ENCODE data around the gene PKIG.

PKIG gene

DNA sequence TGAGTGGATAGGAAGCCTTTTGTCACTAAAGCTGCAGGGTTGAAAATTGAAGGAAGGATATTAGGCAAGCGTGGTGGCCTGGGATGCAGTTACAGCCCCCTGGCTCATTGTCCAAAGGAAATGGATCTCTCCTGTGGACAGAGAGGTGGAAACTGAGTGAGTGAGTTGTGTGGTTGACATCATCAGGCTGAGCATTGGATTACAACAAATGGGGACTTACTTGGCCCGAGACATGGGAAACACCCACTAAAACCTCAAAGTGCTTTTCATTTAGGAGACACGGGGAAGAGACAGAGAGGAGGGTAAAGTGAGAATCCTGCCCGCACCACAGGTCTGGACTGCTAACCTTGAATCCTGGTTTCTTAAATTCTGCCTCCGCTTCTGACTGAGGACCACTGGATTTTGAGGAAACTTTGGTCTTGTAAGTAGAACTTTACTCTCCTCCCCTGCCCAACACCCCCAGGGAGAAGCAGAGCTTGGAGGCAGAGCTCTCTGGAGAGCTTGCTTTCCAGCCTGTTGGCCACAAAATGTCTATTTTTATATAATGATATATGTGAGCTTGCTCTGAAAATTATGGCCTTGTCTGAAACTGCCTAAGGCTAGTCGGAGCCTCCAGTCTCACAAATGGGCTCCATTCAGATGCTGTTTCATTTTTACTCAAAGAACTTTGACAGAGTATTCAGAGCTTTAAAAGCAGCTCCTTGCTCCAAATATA is at the start of gene PKIG:
PKIG (plus strand) TSS at position 269 of the 715 bp plus-strand sequence. CDS start 31,978 bp downstream, outside the sequence.
- DNase-seq (ENCODE audit: low read depth) = peak; percentile 84
- Histone ChIP-seq H3K9me3 (ENCODE audit: control insufficient read depth, low read length) (no peaks in the 10 kb centered on the region), H3K4me3 (ENCODE audit: low read length) (peak within 1 kb of the TSS; percentile 86), H3K9ac (ENCODE audit: low read length) (peak within 1 kb of the TSS; percentile 86), H3K36me3 (ENCODE audit: control insufficient read depth, insufficient read depth, low read length, severe bottlenecking) (no peaks in the 10 kb centered on the region), H3K4me1 (ENCODE audit: control insufficient read depth, insufficient read depth, low read length) (peaks cover 52% of the 10 kb centered on the region), H3K27me3 (replicated peaks; ENCODE audit: control insufficient read depth, insufficient read depth, low read length) (no peaks in the 10 kb centered on the region)

GRCh38 chr20:44532981-44533331 is 49.4 kb upstream of the PKIG start:
- H3K27me3 ChIP-seq (replicated peaks; ENCODE audit: control insufficient read depth, insufficient read depth, low read length) = no peaks in the 10 kb centered on the region
- peak overlapping the region; percentile 91 for H3K4me3 ChIP-seq (ENCODE audit: low read length)
- H3K36me3 ChIP-seq (ENCODE audit: control insufficient read depth, insufficient read depth, low read length, severe bottlenecking) = no peaks in the 10 kb centered on the region
- no peaks in the 10 kb centered on the region for H3K9me3 ChIP-seq (ENCODE audit: control insufficient read depth, low read length)
- peaks cover 15% of the 10 kb centered on the region for H3K4me1 ChIP-seq (ENCODE audit: control insufficient read depth, insufficient read depth, low read length)
- peak overlapping the region; percentile 93 for H3K9ac ChIP-seq (ENCODE audit: low read length)
- DNase-seq (ENCODE audit: low read depth) = peak; percentile 51

DNA sequence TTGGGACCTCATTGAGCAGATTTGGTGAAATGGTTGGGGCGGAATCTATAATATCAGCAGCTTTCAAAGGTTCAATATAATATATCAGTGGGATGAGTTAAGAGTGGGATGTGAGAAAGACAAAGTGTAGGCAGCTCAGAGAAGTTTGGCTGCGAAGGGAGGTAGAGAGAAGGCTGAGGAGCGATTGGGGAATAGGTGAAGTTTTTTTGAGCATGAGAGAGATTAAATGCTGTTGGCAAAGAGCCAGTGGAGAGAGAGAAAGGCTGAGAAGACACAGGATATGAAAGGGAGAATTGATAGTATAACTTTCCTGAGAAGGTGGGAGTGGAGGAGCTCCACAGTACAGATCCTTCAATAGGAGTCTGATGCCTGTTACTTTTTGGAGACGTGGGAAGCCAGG is 48.5 kb upstream of the PKIG start:
- Histone ChIP-seq H3K27me3 (replicated peaks; ENCODE audit: control insufficient read depth, insufficient read depth, low read length) (no peaks in the 10 kb centered on the region), H3K4me1 (ENCODE audit: control insufficient read depth, insufficient read depth, low read length) (peaks cover 15% of the 10 kb centered on the region), H3K9ac (ENCODE audit: low read length) (no peak overlapping the region), H3K9me3 (ENCODE audit: control insufficient read depth, low read length) (no peaks in the 10 kb centered on the region), H3K36me3 (ENCODE audit: control insufficient read depth, insufficient read depth, low read length, severe bottlenecking) (no peaks in the 10 kb centered on the region), H3K4me3 (ENCODE audit: low read length) (no peak overlapping the region)
- DNase-seq (ENCODE audit: low read depth) = no peak

DNA sequence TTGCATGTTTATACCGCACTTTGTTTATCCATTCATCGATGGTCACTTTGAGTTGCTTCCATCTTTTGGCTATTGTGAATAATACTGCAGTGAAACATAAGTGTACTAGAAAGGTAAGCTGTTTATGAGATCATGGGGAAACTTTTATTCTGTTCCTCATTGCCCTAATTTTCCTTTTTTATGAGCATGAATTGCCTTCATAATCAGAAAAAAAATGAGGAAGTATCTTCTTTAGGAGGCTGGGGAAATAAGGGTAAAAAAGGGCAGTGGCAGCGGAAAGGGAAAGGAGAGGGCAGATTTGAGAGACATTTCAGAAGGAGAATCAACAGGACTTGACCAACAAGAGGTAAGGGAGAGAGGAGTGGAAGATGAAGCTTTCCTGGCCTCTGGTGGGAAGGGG is 46.2 kb upstream of the PKIG start:
- DNase-seq (ENCODE audit: low read depth) = no peak
- H3K4me3 ChIP-seq (ENCODE audit: low read length) = no peak overlapping the region
- H3K4me1 ChIP-seq (ENCODE audit: control insufficient read depth, insufficient read depth, low read length) = peaks cover 21% of the 10 kb centered on the region
- no peaks in the 10 kb centered on the region for H3K27me3 ChIP-seq (replicated peaks; ENCODE audit: control insufficient read depth, insufficient read depth, low read length)
- no peaks in the 10 kb centered on the region for H3K9me3 ChIP-seq (ENCODE audit: control insufficient read depth, low read length)
- H3K9ac ChIP-seq (ENCODE audit: low read length) = no peak overlapping the region
- no peaks in the 10 kb centered on the region for H3K36me3 ChIP-seq (ENCODE audit: control insufficient read depth, insufficient read depth, low read length, severe bottlenecking)

DNA sequence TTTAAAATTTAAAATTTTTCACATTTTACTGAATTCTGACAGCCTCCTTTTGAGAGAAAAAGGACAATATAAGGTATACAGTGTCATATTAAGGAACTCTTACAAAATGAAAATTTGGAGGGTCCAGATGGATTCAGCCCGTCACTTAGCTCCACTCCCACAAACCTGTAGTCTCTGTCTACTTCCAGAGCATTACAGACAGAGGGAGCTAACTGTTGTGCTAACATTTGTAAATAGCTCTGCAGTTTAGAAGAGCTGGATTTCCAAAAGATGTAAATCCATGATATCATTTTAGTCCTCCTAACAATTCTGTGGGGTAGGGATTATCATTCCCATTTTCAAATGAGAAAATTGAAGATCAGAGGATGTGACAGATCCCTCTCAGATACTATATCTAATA is 44.4 kb upstream of the PKIG start:
- peaks cover 22% of the 10 kb centered on the region for H3K4me1 ChIP-seq (ENCODE audit: control insufficient read depth, insufficient read depth, low read length)
- no peak overlapping the region for H3K9ac ChIP-seq (ENCODE audit: low read length)
- H3K9me3 ChIP-seq (ENCODE audit: control insufficient read depth, low read length) = no peaks in the 10 kb centered on the region
- no peaks in the 10 kb centered on the region for H3K27me3 ChIP-seq (replicated peaks; ENCODE audit: control insufficient read depth, insufficient read depth, low read length)
- no peak overlapping the region for H3K4me3 ChIP-seq (ENCODE audit: low read length)
- DNase-seq (ENCODE audit: low read depth) = peak; percentile 41
- no peaks in the 10 kb centered on the region for H3K36me3 ChIP-seq (ENCODE audit: control insufficient read depth, insufficient read depth, low read length, severe bottlenecking)

DNA sequence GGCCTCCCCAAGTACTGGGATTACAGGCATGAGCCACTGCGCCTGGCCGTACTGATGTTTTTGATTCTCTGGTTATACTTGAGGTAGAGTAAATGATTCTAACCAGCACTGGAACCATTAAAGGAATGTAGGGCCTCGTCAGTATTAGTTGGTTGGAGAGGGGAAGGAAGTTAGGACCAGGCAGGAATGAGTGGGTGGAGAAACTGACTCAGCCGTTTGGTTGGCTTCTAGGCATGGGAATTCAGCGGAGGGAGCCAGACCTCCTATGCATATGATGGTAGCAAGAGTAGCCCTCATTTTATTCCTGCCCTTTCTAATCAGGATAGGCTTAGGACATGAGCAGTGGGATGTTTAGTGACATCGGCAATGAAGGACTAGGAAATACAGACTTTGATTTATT is 41.5 kb upstream of the PKIG start:
- DNase-seq (ENCODE audit: low read depth) = peak; percentile 39
- no peak overlapping the region for H3K4me3 ChIP-seq (ENCODE audit: low read length)
- no peaks in the 10 kb centered on the region for H3K9me3 ChIP-seq (ENCODE audit: control insufficient read depth, low read length)
- H3K9ac ChIP-seq (ENCODE audit: low read length) = no peak overlapping the region
- H3K27me3 ChIP-seq (replicated peaks; ENCODE audit: control insufficient read depth, insufficient read depth, low read length) = no peaks in the 10 kb centered on the region
- no peaks in the 10 kb centered on the region for H3K36me3 ChIP-seq (ENCODE audit: control insufficient read depth, insufficient read depth, low read length, severe bottlenecking)
- peaks cover 24% of the 10 kb centered on the region for H3K4me1 ChIP-seq (ENCODE audit: control insufficient read depth, insufficient read depth, low read length)

DNA sequence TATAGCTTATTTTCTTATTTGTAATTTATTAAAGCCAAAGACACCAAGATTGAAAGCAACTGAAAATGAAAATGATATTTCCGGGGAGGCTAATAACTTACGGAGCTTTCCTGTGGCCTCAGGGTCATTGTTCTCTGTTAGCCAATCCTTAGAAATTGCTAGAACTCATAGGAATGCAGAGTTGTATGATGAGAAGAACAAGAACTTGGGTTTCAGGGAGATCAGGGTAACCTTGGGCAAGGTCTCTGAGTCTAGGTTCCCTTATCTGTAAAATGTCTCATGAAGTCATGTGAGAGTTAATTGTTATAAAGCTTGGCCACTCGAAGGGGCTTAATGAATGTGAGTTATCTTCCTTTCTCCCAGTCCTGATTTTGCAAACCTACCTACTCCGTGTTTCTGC is 40.4 kb upstream of the PKIG start:
- Histone ChIP-seq H3K27me3 (replicated peaks; ENCODE audit: control insufficient read depth, insufficient read depth, low read length) (no peaks in the 10 kb centered on the region), H3K9ac (ENCODE audit: low read length) (peak overlapping the region; percentile 23), H3K4me1 (ENCODE audit: control insufficient read depth, insufficient read depth, low read length) (peaks cover 24% of the 10 kb centered on the region), H3K36me3 (ENCODE audit: control insufficient read depth, insufficient read depth, low read length, severe bottlenecking) (no peaks in the 10 kb centered on the region), H3K9me3 (ENCODE audit: control insufficient read depth, low read length) (no peaks in the 10 kb centered on the region), H3K4me3 (ENCODE audit: low read length) (peak overlapping the region; percentile 44)
- no peak for DNase-seq (ENCODE audit: low read depth)

GRCh38 chr20:44542890-44543289 is 39.5 kb upstream of the PKIG start:
- no peaks in the 10 kb centered on the region for H3K36me3 ChIP-seq (ENCODE audit: control insufficient read depth, insufficient read depth, low read length, severe bottlenecking)
- no peak overlapping the region for H3K9ac ChIP-seq (ENCODE audit: low read length)
- no peak overlapping the region for H3K4me3 ChIP-seq (ENCODE audit: low read length)
- no peaks in the 10 kb centered on the region for H3K27me3 ChIP-seq (replicated peaks; ENCODE audit: control insufficient read depth, insufficient read depth, low read length)
- peaks cover 25% of the 10 kb centered on the region for H3K4me1 ChIP-seq (ENCODE audit: control insufficient read depth, insufficient read depth, low read length)
- no peak for DNase-seq (ENCODE audit: low read depth)
- no peaks in the 10 kb centered on the region for H3K9me3 ChIP-seq (ENCODE audit: control insufficient read depth, low read length)

GRCh38 chr20:44543358-44543757 is 39.0 kb upstream of the PKIG start:
- no peak for DNase-seq (ENCODE audit: low read depth)
- Histone ChIP-seq H3K9ac (ENCODE audit: low read length) (no peak overlapping the region), H3K27me3 (replicated peaks; ENCODE audit: control insufficient read depth, insufficient read depth, low read length) (no peaks in the 10 kb centered on the region), H3K4me1 (ENCODE audit: control insufficient read depth, insufficient read depth, low read length) (peaks cover 29% of the 10 kb centered on the region), H3K9me3 (ENCODE audit: control insufficient read depth, low read length) (no peaks in the 10 kb centered on the region), H3K4me3 (ENCODE audit: low read length) (no peak overlapping the region), H3K36me3 (ENCODE audit: control insufficient read depth, insufficient read depth, low read length, severe bottlenecking) (no peaks in the 10 kb centered on the region)

- DNase-seq (ENCODE audit: low read depth) = no peak
- Histone ChIP-seq H3K9ac (ENCODE audit: low read length) (no peak overlapping the region), H3K36me3 (ENCODE audit: control insufficient read depth, insufficient read depth, low read length, severe bottlenecking) (no peaks in the 10 kb centered on the region), H3K27me3 (replicated peaks; ENCODE audit: control insufficient read depth, insufficient read depth, low read length) (no peaks in the 10 kb centered on the region), H3K9me3 (ENCODE audit: control insufficient read depth, low read length) (no peaks in the 10 kb centered on the region), H3K4me3 (ENCODE audit: low read length) (no peak overlapping the region), H3K4me1 (ENCODE audit: control insufficient read depth, insufficient read depth, low read length) (peaks cover 38% of the 10 kb centered on the region)
Observed at GRCh38 chr20:44544263-44544662, 38.1 kb upstream of the PKIG start.

GRCh38 chr20:44547419-44547818 is 35.0 kb upstream of the PKIG start:
- no peak for DNase-seq (ENCODE audit: low read depth)
- H3K4me1 ChIP-seq (ENCODE audit: control insufficient read depth, insufficient read depth, low read length) = peaks cover 28% of the 10 kb centered on the region
- no peaks in the 10 kb centered on the region for H3K9me3 ChIP-seq (ENCODE audit: control insufficient read depth, low read length)
- no peaks in the 10 kb centered on the region for H3K27me3 ChIP-seq (replicated peaks; ENCODE audit: control insufficient read depth, insufficient read depth, low read length)
- no peak overlapping the region for H3K9ac ChIP-seq (ENCODE audit: low read length)
- no peaks in the 10 kb centered on the region for H3K36me3 ChIP-seq (ENCODE audit: control insufficient read depth, insufficient read depth, low read length, severe bottlenecking)
- no peak overlapping the region for H3K4me3 ChIP-seq (ENCODE audit: low read length)

GRCh38 chr20:44549123-44549522 is 33.3 kb upstream of the PKIG start:
- no peak for DNase-seq (ENCODE audit: low read depth)
- no peaks in the 10 kb centered on the region for H3K27me3 ChIP-seq (replicated peaks; ENCODE audit: control insufficient read depth, insufficient read depth, low read length)

More at GRCh38 chr20:44549123-44549522, 33.3 kb upstream of the PKIG start:
- H3K36me3 ChIP-seq (ENCODE audit: control insufficient read depth, insufficient read depth, low read length, severe bottlenecking) = no peaks in the 10 kb centered on the region
- H3K9me3 ChIP-seq (ENCODE audit: control insufficient read depth, low read length) = no peaks in the 10 kb centered on the region
- H3K4me3 ChIP-seq (ENCODE audit: low read length) = peak overlapping the region; percentile 25
- H3K4me1 ChIP-seq (ENCODE audit: control insufficient read depth, insufficient read depth, low read length) = peaks cover 39% of the 10 kb centered on the region
- H3K9ac ChIP-seq (ENCODE audit: low read length) = peak overlapping the region; percentile 53

All from adipocyte (in vitro differentiated cells).